Muscle of back (tissue), 11 donors: Measurements from ENCODE around the gene PEAK3. TPM values are rescaled to one million over a fixed set of nuclear protein-coding genes. Genes with fewer than 3 reads are reported as not detected.
"Not testable (repeated sequence)": the region's sequence is repeated elsewhere in the genome, so short reads cannot be mapped to it uniquely, and the experiment has no call there.

ENCODE experiments used
- DNase-seq, 3 donors: peaks; one replicate each; pipeline versions ENCODE4 v3.0.0 to v3.0.0-alpha.2; 2013
- polyA plus RNA-seq, 10 donors: library from polyadenylated mRNA; unstranded; fragments of 120-200 nt; gene quantifications; one replicate each; pipeline ENCODE4 v1.2.1, GENCODE V29; 2013; ENCODE audit not compliant: insufficient read length in 10 of 10

The PEAK3 gene
- polyA plus RNA-seq, 10 donors, result 0.05 to 0.24 (median 0.09) TPM; not detected in 2

DNA sequence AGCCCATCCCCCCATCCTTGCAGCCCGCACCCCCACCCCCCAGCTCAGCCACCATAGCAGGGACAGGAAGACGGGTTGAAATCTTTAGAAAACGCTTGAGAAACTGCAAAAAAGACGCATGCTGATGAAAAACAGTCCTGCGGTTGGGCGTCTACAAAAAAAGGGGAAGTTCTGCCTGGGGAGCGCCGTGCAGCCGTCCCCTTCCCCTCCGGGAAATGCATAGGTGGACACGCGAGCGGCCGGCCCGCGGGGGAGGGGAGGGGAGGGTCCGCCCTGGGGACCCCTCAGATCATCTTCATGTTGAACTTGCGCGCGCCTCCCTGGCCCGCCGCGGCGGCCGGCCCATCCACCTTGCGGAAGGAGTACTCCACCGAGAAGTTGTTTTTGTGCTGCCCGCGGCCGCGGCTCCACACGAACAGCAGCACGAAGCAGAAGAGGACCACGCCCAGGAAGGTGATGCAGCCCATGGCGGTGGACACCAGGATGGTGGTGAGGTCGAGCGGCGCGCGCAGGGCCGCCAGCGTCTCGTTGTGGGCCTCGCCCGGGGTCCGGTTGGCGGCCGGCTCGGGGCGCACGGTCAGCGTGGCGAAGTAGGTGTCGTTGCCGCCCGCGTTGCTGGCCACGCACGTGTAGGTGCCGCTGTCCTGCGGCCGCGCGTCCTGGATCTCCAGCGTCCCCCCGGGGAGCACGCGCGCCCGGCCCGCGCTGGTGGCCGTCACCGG, 7.9 kb upstream of the PEAK3 start:
- DNase-seq, result peak in 1 of 3 donors; percentile 53

DNA sequence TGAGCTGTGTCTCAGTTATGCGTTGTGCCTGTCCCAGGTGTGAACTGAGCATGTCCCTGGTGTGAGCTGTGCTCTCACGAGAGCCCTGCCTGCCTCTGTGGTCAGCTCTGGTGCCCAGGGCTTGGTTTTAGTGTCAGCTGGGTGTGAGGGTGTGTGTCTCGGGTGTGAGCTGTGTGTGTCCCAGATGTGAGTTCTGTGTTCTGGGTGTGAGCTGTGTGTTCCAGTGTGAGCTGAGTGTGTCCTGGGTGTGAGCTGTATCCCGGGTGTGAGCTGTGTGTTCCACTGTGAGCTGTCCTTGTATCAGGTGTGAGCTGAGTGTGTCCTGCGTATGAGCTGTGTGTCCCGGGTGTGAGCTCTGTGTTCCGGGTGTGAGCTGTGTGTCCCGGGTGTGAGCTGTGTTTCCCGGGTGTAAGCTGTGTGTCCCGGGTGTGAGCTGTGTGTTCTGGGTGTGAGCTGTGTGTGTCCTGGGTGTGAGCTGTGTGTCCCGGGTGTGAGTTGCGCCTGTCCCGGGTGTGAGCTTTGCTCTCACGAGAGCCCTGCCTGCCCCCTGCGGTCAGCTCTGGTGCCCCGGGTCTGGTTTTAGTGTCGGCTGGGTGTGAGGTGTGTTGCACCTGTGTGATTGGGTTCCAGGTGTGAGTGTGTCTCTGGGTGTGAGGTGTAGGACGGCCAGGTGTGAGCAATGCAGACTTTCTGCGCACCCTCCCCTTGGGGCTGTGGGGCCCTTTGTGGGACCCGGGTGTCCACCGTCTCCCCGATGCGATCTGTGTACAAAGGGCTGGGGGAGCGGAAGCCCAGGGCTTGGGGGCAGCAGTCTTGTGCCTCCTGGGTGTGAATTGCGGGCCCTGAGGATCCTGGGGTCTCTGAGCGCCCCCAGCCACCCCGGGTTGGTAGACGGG, 7.1 kb upstream of the PEAK3 start:
- no peak for DNase-seq

DNA sequence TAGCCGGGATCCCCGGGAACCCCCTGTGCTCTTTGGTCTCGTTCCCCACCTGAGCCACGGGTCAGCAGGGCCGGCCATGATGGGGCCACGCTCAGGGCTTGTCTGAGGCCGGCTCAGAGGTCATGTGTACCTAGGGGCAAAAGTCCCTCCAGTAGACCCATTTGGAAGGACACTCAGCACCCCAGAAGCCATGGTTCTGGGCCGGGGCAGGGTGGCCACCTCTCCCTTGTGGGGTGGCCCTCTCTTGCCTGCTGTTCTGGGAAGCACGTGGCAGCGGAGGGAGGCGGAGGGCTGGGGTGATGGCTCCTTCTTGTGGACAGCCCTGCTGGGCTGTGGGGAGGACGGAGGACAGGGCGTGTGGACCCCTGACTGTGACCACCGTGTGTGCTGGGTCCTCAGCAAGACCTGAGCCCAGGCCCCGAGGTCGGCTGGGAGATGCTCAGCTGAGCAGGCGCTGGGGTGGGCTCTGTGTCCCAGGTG, 6.4 kb upstream of the PEAK3 start:
- DNase-seq, result no peak

DNA sequence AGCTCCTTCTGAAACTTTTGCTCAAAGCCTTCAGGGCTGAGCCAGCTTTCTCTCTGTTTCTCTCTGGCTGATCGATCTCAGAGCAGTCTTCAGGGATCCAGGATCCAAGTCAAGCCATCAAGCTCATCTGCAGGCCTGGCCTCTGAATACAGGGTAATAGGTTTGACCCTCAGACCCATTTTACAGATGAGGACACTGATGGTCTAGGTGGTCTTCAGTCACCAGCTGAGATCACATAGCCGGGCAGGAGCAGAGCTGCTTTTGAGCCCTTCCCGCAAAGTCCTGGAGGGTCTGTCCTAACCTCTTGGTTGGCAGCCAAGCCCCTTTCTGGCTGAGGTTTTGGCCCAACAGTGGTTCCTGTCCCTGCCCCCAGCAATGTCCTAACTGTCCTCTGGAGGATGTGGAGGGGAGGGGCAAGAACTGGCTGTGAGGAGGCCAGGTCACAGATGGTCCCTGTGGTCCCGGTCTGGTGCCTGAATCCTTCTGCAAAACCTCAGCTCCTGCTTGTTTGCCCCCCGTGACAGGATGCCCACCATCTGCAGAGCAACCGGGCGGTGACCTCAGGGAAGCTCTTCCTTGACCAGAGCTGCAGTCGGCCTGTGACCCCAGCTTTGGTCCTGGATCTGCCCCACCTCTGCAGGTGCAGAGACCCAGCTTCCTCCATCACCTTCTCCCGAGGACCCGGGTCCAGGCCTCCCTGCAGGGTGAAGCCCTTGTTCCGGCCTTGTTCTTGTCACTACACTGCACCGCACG, 5.8 kb upstream of the PEAK3 start:
- no peak for DNase-seq

DNA sequence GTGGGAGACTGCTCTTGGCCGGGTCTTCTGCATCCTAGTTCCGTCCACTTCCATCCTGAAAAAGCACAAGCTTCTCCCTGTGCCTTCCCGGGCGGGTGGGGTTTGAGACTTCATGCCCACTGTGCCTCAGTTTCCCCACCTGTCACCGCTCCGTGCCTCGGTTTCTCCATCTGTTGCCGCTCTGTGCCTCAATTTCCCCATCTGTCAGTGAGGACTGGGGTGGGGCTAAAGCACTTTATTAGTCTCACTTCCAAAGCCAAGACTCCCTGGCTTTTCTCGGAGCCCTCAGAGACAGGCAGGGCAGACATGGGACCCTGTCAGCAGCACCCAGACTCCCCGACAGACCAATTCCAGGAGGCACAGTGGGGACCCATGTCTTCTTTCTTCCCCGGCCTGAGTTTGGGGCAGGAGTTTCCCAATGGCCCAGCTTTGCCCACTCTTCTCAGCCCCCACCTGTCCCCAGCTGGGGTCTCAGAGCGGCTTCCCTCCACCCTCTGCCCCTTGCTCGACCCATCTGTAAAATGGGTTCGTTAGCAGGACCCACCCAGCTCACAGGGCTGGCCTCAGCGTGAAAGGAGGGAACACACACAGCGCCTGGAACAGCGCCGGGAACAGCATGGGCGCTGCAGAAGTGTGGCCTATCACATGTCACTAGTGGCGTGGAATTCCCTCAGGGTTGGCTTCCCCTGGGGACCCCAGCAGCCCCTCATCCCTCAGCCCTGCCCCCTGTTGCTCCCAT, 4.6 kb upstream of the PEAK3 start:
- no peak for DNase-seq

GRCh38 chr19:2283835-2284507, 2.0 kb upstream of the PEAK3 start:
- DNase-seq, result no peak

DNA sequence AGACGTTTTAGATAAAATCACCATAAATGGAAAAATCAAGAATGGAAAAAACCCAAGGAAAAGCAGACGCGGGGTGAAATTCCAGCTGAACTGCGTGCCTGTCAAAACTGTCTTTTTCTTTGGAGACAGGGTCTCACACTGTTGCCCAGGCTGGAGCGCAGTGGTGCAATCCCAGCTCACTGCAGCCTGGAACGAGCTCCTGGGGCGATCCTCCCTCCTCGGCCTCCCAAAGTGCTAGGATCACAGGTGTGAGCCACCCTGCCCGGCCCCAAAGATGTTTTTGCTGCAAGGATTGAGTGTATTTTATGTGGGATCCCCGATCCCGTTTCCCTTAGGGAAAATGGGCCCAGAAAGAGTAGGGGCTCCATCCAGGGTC, 875 bp upstream of the PEAK3 start:
- no peak for DNase-seq

DNA sequence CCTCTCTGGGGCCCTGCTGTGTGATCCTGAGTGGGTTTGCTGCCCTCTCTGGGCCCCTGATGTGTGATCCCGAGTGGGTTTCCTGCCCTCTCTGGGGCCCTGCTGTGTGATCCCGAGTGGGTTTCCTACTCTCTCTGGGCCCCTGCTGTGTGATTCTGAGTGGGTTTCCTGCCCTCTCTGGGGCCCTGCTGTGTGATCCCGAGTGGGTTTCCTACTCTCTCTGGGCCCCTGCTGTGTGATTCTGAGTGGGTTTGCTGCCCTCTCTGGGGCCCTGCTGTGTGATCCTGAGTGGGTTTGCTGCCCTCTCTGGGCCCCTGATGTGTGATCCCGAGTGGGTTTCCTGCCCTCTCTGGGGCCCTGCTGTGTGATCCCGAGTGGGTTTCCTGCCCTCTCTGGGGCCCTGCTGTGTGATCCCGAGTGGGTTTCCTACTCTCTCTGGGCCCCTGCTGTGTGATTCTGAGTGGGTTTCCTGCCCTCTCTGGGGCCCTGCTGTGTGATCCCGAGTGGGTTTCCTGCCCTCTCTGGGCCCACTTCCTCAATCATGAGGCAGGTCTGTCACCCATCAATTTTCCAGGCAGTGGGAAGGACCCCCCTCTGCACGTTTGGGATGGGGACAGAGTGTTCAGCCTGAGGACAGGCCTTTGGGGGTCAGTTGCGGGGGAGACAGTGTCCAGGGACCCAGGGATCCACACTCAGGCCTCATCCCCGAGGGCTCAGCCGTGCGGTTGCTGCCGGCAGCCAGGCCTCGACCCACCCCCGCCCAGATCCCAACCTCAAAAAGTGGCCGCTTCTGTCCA, 512 bp downstream of the PEAK3 start:
- DNase-seq, result not testable (repeated sequence)

- DNase-seq, result no peak
These were observed 1.2 kb downstream of the PEAK3 start for GRCh38 chr19:2280633-2281264.

DNA sequence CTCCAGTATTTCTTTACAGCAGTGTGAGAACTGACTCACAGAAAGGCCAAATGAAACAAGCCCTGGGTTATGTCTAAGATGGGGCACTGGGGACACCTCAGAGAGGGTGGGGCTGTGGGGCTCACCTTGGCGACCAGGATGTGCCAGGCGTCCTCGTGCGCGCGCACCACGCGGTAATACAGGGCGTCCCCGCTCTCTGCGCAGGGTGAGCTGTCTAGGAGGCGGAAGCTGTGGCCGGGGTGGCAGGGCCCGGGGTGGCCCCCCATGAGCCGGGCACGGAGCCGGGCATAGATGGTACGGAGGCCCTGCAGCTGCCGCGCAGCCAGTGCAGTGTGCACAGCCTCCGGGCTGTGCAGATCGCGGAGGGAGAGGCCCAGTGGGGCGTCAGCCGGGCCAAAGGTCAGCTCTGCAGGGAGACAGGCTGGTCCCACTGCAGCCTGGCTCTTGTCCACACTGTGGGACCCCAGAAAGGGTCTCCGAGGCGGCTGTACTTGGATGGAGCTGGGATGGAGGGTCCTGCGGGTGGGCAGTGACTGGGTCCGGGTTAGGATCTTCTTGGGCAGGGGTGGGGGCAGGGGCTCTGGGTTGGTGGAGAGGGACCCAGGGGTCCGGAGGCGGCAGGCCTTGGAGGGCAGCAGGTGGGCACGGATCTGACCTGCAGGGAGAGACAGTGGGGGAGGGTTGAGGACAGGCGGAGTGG, 3.4 kb downstream of the PEAK3 start:
- no peak for DNase-seq

- no peak for DNase-seq
These were observed 4.8 kb downstream of the PEAK3 start for GRCh38 chr19:2277138-2277537.

GRCh38 chr19:2276429-2276986, 5.5 kb downstream of the PEAK3 start:
- no peak for DNase-seq

GRCh38 chr19:2275588-2276428, 6.2 kb downstream of the PEAK3 start:
- peak in 1 of 3 donors; percentile 60 for DNase-seq

GRCh38 chr19:2274931-2275535, 6.9 kb downstream of the PEAK3 start:
- peak in 1 of 3 donors; percentile 75 for DNase-seq

DNA sequence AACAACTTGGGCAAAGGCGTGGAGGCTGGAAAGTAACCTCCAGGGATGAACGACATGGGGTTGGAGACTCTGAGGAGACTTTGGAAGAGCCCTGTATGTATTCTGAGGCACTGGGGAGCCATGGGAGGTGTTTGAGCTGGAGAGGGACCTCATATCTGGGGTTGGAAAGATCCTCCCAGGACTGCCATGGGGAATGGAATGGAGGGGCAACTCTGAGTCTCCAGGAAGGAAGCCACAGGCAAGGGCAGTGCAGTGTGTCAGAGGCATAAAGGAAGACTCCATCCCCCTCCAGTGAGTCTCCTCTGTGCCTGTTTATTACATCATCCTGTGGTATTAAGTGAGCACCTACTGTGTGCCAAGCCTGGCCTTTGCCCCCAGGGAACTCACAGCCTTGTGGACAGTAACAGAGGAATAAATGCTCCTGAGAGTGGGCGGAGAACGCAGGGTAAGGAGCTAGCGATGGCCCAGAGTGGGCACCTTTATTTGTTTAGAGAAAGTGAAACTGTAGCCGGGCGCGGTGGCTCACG, 7.7 kb downstream of the PEAK3 start:
- no peak for DNase-seq

DNA sequence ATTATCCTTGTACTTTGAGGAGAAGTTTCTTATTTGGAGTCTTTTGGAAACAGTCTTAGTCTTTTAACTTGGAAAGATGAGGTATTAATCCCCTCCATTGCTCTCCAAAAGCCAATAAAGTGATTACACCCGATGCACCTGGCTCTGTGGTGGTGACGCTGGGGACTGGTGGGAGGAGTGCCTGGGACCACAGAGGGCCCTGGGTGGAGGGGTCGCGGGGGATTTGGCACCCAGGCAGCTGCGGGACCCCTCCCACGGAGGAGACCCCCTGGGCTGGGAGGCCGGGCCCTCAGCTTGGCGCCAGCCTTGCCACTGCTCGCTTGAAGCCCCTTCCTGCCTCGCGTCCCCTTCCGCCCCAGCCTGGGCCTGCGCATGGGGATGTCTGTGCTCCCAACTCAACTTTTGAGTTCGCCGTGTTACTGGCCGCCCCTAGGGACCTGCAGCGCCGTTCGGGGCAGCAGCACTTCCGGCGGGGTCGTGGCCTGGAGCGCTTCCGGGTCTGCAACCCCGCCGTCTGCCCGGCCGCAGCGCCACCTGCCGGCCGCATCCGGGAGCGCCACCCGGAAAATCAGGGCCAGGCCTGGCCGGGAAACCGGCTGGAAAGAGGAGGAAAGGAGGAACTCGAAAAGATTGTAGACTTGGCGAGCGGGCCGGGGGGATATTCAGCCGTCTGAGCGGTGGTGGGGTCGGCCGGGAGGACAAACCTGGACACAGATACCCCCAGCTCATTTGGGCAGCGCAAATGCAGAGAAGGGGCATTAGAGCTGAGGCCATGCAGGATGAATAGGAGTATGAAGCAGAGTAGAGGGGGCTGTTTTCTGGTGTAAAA, 8.4 kb downstream of the PEAK3 start:
- peak in 2 of 3 donors; percentile 80 to 88 for DNase-seq
